ENCODE data around the gene LRRC59. TPM values are rescaled to one million over a fixed set of nuclear protein-coding genes. Genes with fewer than 3 reads are reported as not detected.

LRRC59 gene
- total and polyA plus RNA-seq, 2 of the 13 experiments (the other 11 are each of a cell fraction or from before 2014, with no cell fraction given): 87.3 to 222 TPM

- TF ChIP-seq ZNF260 (CRISPR knock-in tag; IDR thresholded peaks at IDR 0.05; ENCODE audit: borderline replicate concordance, low read depth) (no peak), NFKBIZ (CRISPR knock-in tag; IDR thresholded peaks at IDR 0.05) (0 out of 2 replicates have a peak, but pooled peaks have one; percentile 60)
- TF ChIP-seq, protein P1, sequence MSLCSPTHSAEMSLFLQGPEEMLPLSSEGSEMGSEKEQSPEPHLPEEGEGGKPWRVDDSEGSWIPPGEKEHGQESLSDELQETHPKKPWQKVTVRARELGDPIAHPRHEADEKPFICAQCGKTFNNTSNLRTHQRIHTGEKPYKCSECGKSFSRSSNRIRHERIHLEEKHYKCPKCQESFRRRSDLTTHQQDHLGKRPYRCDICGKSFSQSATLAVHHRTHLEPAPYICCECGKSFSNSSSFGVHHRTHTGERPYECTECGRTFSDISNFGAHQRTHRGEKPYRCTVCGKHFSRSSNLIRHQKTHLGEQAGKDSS (CRISPR knock-in tag; IDR thresholded peaks at IDR 0.05; ENCODE audit: borderline replicate concordance, low read depth): no peak
Observed at GRCh38 chr17:50346313-50347116, 50.8 kb downstream of the LRRC59 start (continued).

GRCh38 chr17:50345432-50346312 is 51.7 kb downstream of the LRRC59 start, which contains the start of gene XYLT2:
XYLT2 (plus strand) TSS chr17:50346126; CDS start chr17:50346141, 15 bp downstream.
- FAIRE-seq (no peak), ATAC-seq (peak; percentile 78), DNase-seq (ENCODE audit: low spot score) (peak; percentile 67)
- BruUV-seq (replicated peaks): TSS peak; percentile 75
- 0% methylated on average over 13 of the region's 87 CpGs for WGBS (ENCODE audit: low lambda C conversion rate)
- Histone ChIP-seq H3K4me1 (ENCODE audit: insufficient read depth, low read length) (peaks cover 28% of the 10 kb centered on the region), H3K9me3 (ENCODE audit: low read length) (no peaks in the 10 kb centered on the region), H3K27me3 (ENCODE audit: control insufficient read depth in 1 of 2, insufficient read depth in 2 of 2, low read length in 2 of 2) (peaks cover 4 to 18% of the 10 kb centered on the region in 2 experiments; a peak in 4 of 5 replicates), H4K20me1 (ENCODE audit: insufficient read depth, low read length) (no peaks in the 10 kb centered on the region), H3K9ac (ENCODE audit: insufficient read depth, low read depth, low read length) (peak within 1 kb of the TSS; percentile 80), H2AFZ (ENCODE audit: low read length) (no peak within 1 kb of the TSS), H3K36me3 (replicated peaks in 1 of 2; ENCODE audit: control insufficient read depth in 1 of 2, insufficient read depth in 2 of 2, low read length in 2 of 2) (no peaks in the 10 kb centered on the region), H3K4me2 (ENCODE audit: low read depth, low read length) (peak within 1 kb of the TSS; percentile 100), H3K4me3 (replicated peaks in 1 of 3; ENCODE audit: insufficient read depth in 1 of 3, low read depth in 2 of 3, low read length in 3 of 3) (peak within 1 kb of the TSS; percentile 87 to 93 (median 88)), H3K79me2 (ENCODE audit: insufficient read depth, low read length) (peaks cover 12% of the 10 kb centered on the region), H3K27ac (ENCODE audit: extremely low read length, insufficient read depth, low read length) (peak within 1 kb of the TSS; percentile 53)
- in situ Hi-C loops (cut with HindIII; ENCODE audit: extremely low pct_ligation_motif_present, low pct_unique_long_range_greater_than_20kb): no loop called here
- ChIA-PET CTCF (ENCODE audit: low intra/inter-chr PET ratio, low total read pairs) (no interaction called here), POLR2A (interaction anchor here (0.6 to 2.7 kb wide), 9 partner anchors 9 to 243 kb away, joined by 3 to 12 read pairs (median 5); partner anchors contain the start of gene LRRC59)
- intact Hi-C loops (cut with micrococcal nuclease; ENCODE audit: unreplicated experiment): no loop called here
- TF ChIP-seq ZNF121 (CRISPR knock-in tag; IDR thresholded peaks at IDR 0.05) (peak; percentile 46; the same call in 1 of the 2 replicates), ZNF17 (CRISPR knock-in tag; IDR thresholded peaks at IDR 0.05) (no peak), ZNF292 (CRISPR knock-in tag; IDR thresholded peaks at IDR 0.05; ENCODE audit: borderline replicate concordance, low read depth) (peak; percentile 36; the same call in 1 of the 2 replicates), POGZ (CRISPR knock-in tag; IDR thresholded peaks at IDR 0.05) (peak; percentile 18; the same call in 1 of the 2 replicates), TAF1 (CRISPR knock-in tag; IDR thresholded peaks at IDR 0.05) (peak; percentile 70), ZFP82 (CRISPR knock-in tag; IDR thresholded peaks at IDR 0.05; ENCODE audit: borderline replicate concordance) (no peak), MTF2 (CRISPR knock-in tag; IDR thresholded peaks at IDR 0.05; ENCODE audit: borderline replicate concordance) (no peak), ZMYM4 (CRISPR knock-in tag; IDR thresholded peaks at IDR 0.05) (no peak), MLX (CRISPR knock-in tag; IDR thresholded peaks at IDR 0.05) (no peak), MEIS2 (CRISPR knock-in tag; IDR thresholded peaks at IDR 0.05) (0 out of 2 replicates have a peak, but pooled peaks have one; percentile 27), ZNF264 (CRISPR knock-in tag; IDR thresholded peaks at IDR 0.05) (peak; percentile 85), ZNF543 (CRISPR knock-in tag; IDR thresholded peaks at IDR 0.05) (no peak), ZNF510 (CRISPR knock-in tag; IDR thresholded peaks at IDR 0.05; ENCODE audit: low read depth) (0 out of 2 replicates have a peak, but pooled peaks have one; percentile 15)
- TF ChIP-seq, protein P2, sequence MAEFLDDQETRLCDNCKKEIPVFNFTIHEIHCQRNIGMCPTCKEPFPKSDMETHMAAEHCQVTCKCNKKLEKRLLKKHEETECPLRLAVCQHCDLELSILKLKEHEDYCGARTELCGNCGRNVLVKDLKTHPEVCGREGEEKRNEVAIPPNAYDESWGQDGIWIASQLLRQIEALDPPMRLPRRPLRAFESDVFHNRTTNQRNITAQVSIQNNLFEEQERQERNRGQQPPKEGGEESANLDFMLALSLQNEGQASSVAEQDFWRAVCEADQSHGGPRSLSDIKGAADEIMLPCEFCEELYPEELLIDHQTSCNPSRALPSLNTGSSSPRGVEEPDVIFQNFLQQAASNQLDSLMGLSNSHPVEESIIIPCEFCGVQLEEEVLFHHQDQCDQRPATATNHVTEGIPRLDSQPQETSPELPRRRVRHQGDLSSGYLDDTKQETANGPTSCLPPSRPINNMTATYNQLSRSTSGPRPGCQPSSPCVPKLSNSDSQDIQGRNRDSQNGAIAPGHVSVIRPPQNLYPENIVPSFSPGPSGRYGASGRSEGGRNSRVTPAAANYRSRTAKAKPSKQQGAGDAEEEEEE (CRISPR knock-in tag; IDR thresholded peaks at IDR 0.05; ENCODE audit: borderline replicate concordance): 0 out of 2 replicates have a peak, but pooled peaks have one; percentile 42

Data from HepG2 (cell line).